ENCODE measurements around the gene TADA2A. TPM values are rescaled to one million over a fixed set of nuclear protein-coding genes. Genes with fewer than 3 reads are reported as not detected.
A peak's percentile ranks its signal among the peaks of the same experiment; 100 is the strongest.
"Not testable (repeated sequence)": the region's sequence is repeated elsewhere in the genome, so short reads cannot be mapped to it uniquely, and the experiment has no call there.

Gene TADA2A
- polyA plus RNA-seq, 4 donors = 16.6 to 28.8 (median 21.6) TPM

- not testable (repeated sequence) for DNase-seq (ENCODE audit: low read depth in 4 of 4, low spot score in 3 of 4)
These were observed 51.1 kb downstream of the TADA2A start for GRCh38 chr17:37457801-37458200.

- DNase-seq (ENCODE audit: low read depth in 4 of 4, low spot score in 3 of 4) = no peak
These were observed 52.1 kb downstream of the TADA2A start for GRCh38 chr17:37458805-37459204.

DNA sequence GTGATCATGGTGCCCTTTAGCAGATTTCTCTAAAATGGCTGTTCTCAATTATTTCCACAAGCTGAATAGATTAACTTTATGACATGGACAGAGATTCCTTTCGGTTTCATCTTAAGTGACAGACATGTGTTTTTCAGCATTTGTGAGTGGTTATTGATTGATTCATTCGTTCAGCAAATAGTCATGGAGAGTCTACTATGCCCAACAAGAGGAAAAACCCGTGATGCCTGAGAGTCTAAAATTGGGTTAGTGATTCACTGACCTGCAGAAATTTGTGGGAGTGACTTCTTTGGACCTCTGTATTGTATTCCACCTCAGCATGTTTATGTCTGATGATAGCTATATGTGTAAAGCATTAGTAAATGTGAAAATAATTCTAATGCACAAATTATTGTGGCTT is 55.0 kb downstream of the TADA2A start:
- DNase-seq (ENCODE audit: low read depth in 4 of 4, low spot score in 3 of 4) = no peak

DNA sequence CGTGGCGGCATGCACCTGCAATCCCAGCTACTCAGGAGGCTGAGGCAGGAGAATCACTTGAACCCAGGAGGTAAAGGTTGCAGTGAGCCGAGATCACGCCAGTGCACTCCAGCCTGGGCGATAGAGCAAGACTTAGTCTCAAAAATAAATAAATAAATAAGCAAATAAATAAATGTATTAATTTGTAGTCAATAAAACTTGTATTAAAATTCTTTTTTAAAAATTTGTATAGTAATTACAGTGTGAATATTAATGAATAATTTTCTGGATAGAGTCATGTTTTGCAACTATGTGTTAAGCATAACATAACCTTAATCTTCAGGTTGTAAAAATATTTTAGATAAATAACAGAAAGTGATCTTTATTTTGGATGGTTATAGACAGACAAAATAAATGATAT is 55.8 kb downstream of the TADA2A start:
- no peak for DNase-seq (ENCODE audit: low read depth in 4 of 4, low spot score in 3 of 4)

DNA sequence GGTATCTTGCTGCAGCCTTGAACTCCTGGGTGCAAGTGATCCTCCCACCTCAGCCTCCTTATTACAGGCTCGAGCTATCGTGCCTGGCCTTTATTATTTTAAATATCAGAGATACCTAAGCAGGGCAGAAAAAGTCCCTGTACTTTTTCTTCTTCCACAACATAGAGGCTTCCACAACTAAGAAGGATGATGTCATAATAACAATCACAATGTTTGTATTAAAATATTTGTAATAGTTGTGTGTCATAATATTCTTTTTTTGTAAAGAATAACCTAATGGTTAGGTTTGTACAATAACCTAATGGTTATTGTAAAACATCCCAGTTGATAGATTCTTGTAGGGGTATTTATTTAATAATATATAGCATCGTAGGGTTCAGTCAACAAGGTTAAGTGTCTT is 56.4 kb downstream of the TADA2A start:
- no peak for DNase-seq (ENCODE audit: low read depth in 4 of 4, low spot score in 3 of 4)

- no peak for DNase-seq (ENCODE audit: low read depth in 4 of 4, low spot score in 3 of 4)
These were observed 58.5 kb downstream of the TADA2A start for GRCh38 chr17:37465069-37465616.

DNA sequence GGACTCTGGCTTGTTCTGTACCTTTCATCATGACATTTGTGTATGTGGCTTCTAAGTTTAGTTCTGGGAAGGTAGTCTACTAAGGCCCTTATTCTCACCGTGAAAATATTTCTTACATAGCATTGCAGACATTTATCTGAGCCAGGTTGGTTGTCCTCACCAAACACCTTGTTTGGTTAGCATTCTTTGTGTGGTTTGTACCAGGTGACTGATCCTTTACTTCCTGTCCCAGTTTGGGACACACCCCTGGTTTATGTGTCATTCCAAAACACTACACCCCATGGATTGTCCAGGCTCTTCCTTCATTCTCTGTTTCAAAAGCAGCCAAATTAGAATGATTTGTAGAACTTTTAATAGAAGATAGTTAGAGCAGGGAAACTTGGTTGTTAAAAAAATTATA is 59.8 kb downstream of the TADA2A start:
- no peak for DNase-seq (ENCODE audit: low read depth in 4 of 4, low spot score in 3 of 4)

DNA sequence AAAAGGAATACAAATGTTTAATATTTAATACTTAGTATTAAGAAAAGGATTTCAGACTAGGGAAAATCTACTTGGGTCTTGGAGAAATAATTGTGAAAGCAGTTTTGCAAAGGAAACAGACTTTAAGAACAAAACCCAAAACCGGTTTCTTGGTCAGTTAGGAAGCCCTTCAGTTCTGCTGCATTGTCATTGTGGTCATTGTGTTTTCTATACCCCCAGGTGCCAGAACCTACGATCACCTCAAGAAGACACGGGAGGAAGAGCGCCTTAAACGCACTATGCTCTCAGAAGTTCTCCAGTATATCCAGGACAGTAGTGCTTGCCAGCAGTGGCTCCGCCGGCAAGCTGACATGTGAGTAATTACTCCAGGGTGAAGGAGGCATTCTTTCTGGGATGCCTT is 63.5 kb downstream of the TADA2A start:
- no peak for DNase-seq (ENCODE audit: low read depth in 4 of 4, low spot score in 3 of 4)

- no peak for DNase-seq (ENCODE audit: low read depth in 4 of 4, low spot score in 3 of 4)
These were observed 69.2 kb downstream of the TADA2A start for GRCh38 chr17:37475731-37476420.

DNA sequence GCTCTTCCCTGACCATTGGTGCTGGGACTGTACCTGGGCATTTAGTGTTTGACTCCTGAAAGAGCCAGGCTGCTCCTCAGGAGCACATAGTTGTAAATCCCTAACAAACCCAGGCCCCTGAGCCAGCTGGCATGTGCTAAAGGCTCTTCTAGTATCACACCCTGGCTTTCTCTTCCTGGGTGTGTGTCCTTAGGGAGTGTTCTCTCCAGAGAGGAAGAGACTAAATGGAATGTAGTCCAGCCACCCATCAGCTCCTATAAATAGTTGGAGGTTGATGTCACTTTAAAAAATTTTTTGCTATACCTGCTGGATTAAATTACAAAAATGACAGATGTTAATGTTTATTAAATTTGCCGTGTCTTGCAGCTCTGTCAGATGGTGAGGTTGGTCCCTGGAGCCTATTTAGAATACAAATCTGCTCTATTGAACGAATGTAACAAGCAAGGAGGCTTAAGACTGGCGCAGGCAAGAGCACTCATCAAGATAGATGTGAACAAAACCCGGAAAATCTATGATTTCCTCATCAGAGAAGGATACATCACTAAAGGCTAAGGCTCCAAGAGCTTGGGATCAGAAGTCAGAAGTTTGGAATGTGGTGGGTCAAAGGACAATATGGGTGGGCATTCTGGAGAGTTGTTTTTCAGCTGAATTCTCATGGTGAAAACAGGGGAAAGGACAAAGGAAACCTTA is 69.9 kb downstream of the TADA2A start:
- no peak for DNase-seq (ENCODE audit: low read depth in 4 of 4, low spot score in 3 of 4)

GRCh38 chr17:37478187-37478586 is 71.5 kb downstream of the TADA2A start:
- DNase-seq (ENCODE audit: low read depth in 4 of 4, low spot score in 3 of 4) = no peak

GRCh38 chr17:37479025-37479424 is 72.3 kb downstream of the TADA2A start:
- no peak for DNase-seq (ENCODE audit: low read depth in 4 of 4, low spot score in 3 of 4)

DNA sequence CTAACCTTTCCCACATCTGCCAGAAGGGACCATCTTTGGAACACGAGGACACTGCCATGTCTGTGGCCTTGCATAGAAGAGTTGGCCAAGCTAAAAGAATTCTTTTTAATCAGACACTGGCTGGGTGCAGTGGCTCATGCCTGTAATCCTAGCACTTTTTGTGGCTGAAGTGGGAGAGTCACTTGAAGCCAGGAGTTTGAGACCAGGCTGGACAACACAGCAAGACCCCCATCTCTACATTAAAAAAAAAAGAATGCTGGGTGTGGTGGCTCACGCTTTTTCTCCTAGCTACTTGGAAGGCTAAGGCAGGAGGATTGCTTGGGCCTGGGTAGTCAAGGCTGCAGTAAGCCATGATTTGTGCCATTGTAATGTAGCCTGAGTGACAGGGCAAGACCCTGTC is 73.7 kb downstream of the TADA2A start:
- DNase-seq (ENCODE audit: low read depth in 4 of 4, low spot score in 3 of 4) = no peak

GRCh38 chr17:37481001-37481665 is 74.4 kb downstream of the TADA2A start:
- no peak for DNase-seq (ENCODE audit: low read depth in 4 of 4, low spot score in 3 of 4)

GRCh38 chr17:37483311-37484039 is 76.8 kb downstream of the TADA2A start:
- DNase-seq (ENCODE audit: low read depth in 4 of 4, low spot score in 3 of 4) = no peak

DNA sequence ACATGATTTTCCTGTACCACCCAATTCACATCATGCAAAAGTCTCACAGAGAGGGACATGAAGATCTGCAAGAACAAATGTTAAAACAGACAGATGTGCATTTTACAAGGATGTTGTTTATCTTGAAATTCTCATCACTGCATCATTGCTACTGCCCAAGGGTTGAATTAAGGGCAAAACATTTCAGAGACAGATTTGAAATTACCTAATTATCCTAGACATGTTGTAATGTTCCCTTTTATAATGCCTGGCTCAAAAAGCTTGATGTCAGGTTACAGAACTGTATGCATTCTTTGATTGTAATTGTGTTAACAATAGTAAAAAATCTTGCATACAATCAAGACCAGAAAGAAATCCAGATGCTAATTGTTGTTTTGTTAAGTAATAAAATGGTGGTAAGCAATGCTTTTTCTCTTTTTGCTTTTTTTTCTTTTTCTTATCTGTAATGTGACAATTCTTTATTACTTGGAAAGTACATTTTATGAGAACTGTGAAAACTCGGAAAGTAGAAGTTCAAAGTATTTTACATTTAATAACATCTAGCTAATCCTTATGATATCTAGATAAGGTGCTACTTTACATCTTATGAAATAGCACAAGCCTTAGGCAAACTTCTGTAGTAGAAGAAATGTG is 79.4 kb downstream of the TADA2A start:
- no peak for DNase-seq (ENCODE audit: low read depth in 4 of 4, low spot score in 3 of 4)

- no peak for DNase-seq (ENCODE audit: low read depth in 4 of 4, low spot score in 3 of 4)
These were observed 81.4 kb downstream of the TADA2A start for GRCh38 chr17:37488009-37488604.

DNA sequence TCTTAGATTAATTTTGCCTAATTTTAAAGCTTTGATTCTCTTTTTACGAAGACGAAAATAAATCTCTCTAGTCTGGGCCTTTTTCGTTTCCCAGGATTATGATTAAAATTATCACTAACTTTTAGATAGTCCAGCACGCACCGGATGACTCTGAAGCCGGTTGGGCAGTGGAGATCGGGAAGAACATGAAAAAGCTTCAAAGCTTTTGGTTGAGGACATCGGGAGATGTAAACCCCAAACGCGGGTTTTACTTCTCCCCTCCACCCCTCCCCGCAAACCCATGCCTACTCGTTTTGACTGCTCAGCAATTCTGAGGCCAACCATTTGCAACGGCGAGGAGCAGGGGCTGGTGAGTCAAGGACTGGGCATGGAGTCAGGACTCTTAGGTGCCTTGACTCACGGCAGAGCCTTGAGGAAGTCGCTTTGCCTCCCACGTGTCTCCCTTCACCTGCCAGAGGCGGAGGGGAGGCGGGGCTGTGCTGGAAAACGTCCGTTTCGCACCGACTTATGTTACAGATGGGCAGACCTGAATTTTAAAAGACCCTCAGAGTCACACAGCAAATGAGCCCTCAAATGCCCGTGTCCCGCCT is 82.0 kb downstream of the TADA2A start:
- no peak for DNase-seq (ENCODE audit: low read depth in 4 of 4, low spot score in 3 of 4)

DNA sequence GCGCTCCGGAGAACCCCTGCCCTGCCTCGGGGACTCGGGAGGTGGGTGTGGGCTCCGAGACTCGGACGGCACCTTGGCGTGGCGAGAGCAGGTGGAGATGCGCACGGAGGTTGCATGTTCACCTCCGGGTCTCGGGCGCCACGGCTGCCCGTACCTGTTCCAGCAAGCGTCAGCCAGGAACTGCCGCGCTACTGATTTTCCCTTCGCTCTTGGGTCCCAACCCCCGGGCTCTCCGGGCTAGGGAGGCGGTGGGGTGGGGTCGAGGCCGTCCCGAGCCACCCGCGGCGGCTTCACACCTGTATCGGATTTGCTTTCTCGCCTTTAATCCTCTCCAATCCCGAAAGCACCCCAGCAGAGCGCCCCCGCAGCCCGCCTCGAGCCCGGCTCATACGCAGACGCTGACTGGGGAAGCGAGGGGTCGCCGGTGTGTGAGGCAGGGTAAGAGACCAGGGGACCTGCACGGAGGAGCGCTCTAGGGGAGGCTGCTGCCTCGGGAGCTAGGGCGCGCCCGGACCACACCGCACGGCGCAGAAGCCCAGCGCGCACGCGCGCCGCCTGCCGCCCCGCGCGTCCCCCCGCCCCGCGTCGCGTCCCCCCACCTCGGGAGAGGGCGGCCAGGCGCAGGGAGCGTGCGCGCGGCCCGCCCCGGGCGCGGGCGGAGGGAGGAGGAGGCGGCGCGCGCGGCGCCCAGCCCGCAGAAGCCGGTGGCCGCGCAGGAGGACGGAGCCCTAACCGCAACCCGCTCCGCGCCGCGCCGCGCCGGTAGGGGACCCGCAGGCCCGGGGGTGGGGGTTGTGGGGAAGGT is 82.7 kb downstream of the TADA2A start, which contains the start of gene DUSP14:
Gene DUSP14 (plus strand): TSS at position 695 of the 805 bp plus-strand sequence. CDS start 22,382 bp downstream, outside the sequence.
- DNase-seq (ENCODE audit: low read depth in 4 of 4, low spot score in 3 of 4) = peak in 2 of 4 donors; percentile 69 to 76

Data from left renal pelvis (tissue), 4 donors.